GM18909 (cell line): ENCODE measurements around the gene HP.
"Not testable (repeated sequence)": the region's sequence is repeated elsewhere in the genome, so short reads cannot be mapped to it uniquely, and the experiment has no call there.

Experiments
- ATAC-seq: cut with Tn5 transposase; IDR thresholded peaks from one replicate; pipeline ENCODE4 v1.9.1; 2021; ENCODE audit warnings: mild to moderate bottlenecking; ENCODE audit not compliant: unreplicated experiment, poor library complexity

The HP gene

GRCh38 chr16:72042157-72042660 is 12.1 kb upstream of the HP start:
- no peak for ATAC-seq

- no peak for ATAC-seq
Measured at GRCh38 chr16:72043058-72043457, 11.2 kb upstream of the HP start.

GRCh38 chr16:72043539-72043938 is 10.8 kb upstream of the HP start:
- no peak for ATAC-seq

GRCh38 chr16:72044296-72044695 is 10.0 kb upstream of the HP start:
- ATAC-seq: no peak

- no peak for ATAC-seq
Measured at GRCh38 chr16:72044825-72045359, 9.4 kb upstream of the HP start.

- ATAC-seq: no peak
Measured at GRCh38 chr16:72049110-72049509, 5.2 kb upstream of the HP start.

DNA sequence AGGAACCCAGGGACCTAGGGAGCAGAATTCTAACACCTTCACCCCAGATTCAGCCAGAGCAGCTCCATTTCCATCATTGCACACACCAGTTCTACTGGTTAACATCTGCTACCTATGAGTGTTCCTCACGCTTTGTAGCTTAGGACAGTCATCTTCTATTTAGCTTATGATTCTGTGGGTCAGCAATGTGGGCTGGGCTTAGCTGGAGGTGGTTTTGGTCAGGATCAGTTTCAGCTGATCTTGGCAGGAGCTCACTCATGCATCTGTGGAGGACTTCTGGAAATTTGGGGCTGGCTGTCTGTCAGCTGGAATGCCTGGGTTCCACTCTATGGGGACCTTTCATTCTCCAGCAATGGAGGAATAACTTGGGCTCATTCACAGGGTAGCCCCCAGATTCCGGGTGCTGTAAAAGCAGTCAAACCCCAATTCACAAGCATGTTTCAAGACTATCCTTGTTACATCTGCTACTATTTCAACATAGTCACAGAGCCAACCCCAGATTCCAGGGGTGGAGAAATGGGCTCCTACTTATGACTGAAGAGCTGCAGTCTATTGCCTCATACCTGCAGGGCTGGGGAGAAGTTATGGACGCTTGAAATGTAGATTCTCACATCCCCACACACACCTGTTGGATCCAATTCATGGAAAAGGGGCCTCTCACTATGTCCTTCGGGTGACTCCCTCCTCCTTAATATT is 3.4 kb upstream of the HP start:
- no peak for ATAC-seq

DNA sequence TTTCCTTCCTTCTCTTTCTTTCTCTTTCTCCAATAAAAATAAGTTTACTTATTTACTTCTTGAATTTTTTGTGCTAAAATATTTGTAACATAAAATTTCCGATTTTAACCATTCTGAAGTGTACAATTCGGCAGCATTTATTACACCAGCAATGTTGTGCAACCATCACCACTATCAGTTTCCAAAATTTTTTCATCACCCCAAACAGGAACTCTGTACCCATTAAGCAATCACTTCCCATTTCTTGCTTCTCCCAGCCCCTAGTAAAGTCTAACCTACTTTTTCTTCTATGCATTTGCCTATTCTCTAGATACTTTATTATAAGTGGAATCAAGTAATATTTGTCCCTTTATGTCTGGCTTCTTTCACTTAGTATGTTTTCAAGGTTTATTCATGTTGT is 2.5 kb upstream of the HP start:
- ATAC-seq: no peak

DNA sequence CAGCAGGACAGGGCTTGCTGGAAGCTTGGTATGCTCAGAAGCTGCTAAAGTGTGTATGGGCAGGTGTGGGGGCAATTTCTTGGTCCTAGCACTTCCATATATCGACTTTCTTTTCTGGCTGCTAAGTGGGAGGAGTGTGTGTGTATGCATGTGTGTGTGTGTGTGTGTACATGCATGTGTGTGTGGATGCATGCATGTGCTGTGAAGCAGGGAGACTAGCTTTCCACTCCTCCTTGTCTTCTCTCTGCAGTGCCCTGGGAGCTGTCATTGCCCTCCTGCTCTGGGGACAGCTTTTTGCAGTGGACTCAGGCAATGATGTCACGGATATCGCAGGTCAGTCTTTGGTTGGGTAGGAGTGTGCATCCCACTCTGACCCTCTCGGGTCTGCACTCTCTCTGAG is 1.6 kb downstream of the HP start:
- ATAC-seq: no peak

DNA sequence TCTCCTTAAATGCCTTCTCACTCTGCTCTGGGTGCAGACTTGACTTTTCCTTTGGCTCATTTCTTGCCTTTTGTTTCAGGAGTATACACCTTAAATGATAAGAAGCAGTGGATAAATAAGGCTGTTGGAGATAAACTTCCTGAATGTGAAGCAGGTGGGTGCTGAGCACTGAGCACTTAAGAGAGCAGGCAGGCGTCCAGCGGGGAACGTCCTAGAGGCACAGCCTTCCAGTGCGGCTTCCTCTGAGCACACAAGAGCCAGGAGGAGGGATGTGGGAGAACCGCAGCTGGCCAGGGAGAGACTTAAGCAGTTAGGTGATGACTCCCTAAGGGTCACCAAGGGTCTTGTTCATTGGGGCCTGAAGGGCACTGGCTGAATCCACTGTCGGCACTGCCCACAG is 3.0 kb downstream of the HP start:
- not testable (repeated sequence) for ATAC-seq

DNA sequence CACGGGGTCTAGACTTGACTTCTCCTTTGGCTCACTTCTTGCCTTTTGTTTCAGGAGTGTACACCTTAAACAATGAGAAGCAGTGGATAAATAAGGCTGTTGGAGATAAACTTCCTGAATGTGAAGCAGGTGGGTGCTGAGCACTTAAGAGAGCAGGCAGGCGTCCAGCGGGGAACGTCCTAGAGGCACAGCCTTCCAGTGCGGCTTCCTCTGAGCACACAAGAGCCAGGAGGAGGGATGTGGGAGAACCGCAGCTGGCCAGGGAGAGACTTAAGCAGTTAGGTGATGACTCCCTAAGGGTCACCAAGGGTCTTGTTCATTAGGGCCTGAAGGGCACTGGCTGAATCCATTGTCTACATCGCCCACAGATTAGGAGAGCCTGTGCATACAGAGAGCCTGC is 4.8 kb downstream of the HP start:
- not testable (repeated sequence) for ATAC-seq

GRCh38 chr16:72060405-72060804 is 6.1 kb downstream of the HP start:
- no peak for ATAC-seq

GRCh38 chr16:72061564-72061963 is 7.3 kb downstream of the HP start:
- ATAC-seq: no peak

GRCh38 chr16:72064361-72064894 is 10.1 kb downstream of the HP start:
- no peak for ATAC-seq

GRCh38 chr16:72066747-72067146 is 12.4 kb downstream of the HP start:
- no peak for ATAC-seq

DNA sequence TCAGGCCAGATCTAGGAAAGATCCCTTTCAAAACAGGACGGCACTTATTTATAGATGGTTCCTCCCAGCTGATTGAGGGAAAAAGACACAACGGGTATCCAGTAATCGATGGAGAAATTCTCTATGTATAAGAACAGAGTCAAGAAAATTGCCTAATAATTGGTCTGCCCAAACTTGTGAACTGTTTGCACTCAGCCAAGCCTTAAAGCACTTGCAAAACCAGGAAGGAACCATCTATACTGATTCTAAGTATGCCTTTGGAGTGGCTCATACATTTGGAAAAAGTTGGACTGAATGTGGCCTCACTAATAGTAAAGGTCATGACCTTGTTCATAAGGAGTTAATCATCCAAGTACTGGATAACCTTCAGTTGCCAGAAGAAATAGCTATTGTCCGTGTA is 14.6 kb downstream of the HP start:
- ATAC-seq: no peak

DNA sequence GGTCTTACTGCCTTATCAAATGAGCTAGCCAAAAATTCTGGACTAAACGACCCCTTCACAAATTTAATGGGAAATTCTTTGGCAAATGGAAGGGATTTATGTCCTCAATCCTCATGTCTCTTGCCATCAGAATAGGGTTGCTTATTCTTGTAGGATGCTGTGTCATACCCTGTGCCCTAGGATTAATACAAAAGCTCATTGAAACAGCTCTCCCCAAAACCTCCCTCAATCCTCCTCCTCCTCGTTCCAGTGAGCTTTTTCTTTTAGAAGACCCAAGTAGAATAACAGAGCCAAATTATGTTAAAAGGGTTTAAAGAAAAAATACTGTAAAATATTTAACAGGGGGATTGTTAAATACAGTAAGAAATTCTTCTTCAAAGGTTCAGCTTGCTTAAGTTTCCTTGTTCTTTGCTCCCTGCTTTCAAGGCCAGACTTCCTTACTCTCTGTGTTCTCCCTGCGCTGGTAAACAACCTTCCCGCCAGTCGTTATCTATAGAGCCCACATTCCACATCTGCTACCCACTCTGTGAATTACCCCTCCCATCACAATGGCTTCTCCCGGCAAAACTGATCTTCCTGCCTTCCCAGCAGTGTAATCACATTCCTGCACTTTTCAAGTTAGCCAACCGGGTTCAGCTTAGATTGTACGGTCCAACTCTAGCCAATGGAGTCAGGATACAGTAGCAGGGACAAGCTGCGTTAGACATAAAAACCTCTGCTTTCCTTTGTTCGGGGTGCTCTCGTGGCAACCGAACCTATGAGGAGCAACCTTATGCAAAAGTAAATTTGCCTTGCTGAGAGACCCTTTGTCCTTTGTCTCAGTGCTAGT is 18.4 kb downstream of the HP start:
- no peak for ATAC-seq

GRCh38 chr16:72073560-72074230 is 19.4 kb downstream of the HP start:
- no peak for ATAC-seq

GRCh38 chr16:72075067-72075466 is 20.8 kb downstream of the HP start:
- not testable (repeated sequence) for ATAC-seq

GRCh38 chr16:72076991-72077706 is 22.8 kb downstream of the HP start:
- ATAC-seq: not testable (repeated sequence)
